Ascending aorta (tissue), 2 donors: ENCODE results near the gene NTHL1. TPM values are rescaled to one million over a fixed set of nuclear protein-coding genes. Genes with fewer than 3 reads are reported as not detected.

ENCODE experiments used
- DNase-seq, 2 donors: peaks; one replicate each; pipeline ENCODE4 v3.0.0-alpha.2; 2019; ENCODE audit warnings: low spot score in 2 of 2
- H3K27ac ChIP-seq, 2 donors: fragments of 200-600 bp; sonication (generic); one replicate each; pipeline ENCODE4 v1.5.1; 2016 to 2017; ENCODE audit warnings: mild to moderate bottlenecking in 1 of 2
- H3K27me3 ChIP-seq: fragments of 200-600 bp; sonication (generic); one replicate; pipeline ENCODE4 v1.5.1; 2017
- H3K36me3 ChIP-seq, 2 donors: fragments of 200-600 bp; sonication (generic); one replicate each; pipeline ENCODE4 v1.5.1; 2016
- H3K4me1 ChIP-seq, 2 donors: fragments of 200-600 bp; sonication (generic); one replicate each; pipeline ENCODE4 v1.5.1; 2016 to 2017; ENCODE audit warnings: mild to moderate bottlenecking in 1 of 2
- H3K4me3 ChIP-seq, 2 donors: fragments of 200-600 bp; sonication (generic); one replicate each; pipeline ENCODE4 v1.5.1; 2016 to 2017; ENCODE audit warnings: mild to moderate bottlenecking in 1 of 2
- H3K9me3 ChIP-seq, 2 donors: fragments of 200-600 bp; sonication (generic); one replicate each; pipeline ENCODE4 v1.5.1; 2016
- intact Hi-C: fragments of 100-400 bp; cut with DNase I; formaldehyde crosslinking; loops from one replicate; pipeline ENCODE4 v1.15.1; 2023
- total RNA-seq: library from RNA; depleted of rRNA; stranded (reverse); fragments of >200 nt; gene quantifications from one replicate; pipeline ENCODE4 v1.1.0, GENCODE V29; 2016
- TF ChIP-seq, protein P1 (sequence below), 3 experiments: fragments of 200-600 bp in 2 of 3; fragments of 450-650 bp in 1 of 3; sonication (generic) in 2 of 3; IDR thresholded peaks; one replicate each; pipeline ENCODE4 v1.5.1; 2016 to 2019; ENCODE audit warnings: antibody characterized with exemption in 3 of 3, mild to moderate bottlenecking in 1 of 3, moderate library complexity in 1 of 3

Gene NTHL1
- total RNA-seq, 1 donor from 2014 or later = 59.5 TPM

DNA sequence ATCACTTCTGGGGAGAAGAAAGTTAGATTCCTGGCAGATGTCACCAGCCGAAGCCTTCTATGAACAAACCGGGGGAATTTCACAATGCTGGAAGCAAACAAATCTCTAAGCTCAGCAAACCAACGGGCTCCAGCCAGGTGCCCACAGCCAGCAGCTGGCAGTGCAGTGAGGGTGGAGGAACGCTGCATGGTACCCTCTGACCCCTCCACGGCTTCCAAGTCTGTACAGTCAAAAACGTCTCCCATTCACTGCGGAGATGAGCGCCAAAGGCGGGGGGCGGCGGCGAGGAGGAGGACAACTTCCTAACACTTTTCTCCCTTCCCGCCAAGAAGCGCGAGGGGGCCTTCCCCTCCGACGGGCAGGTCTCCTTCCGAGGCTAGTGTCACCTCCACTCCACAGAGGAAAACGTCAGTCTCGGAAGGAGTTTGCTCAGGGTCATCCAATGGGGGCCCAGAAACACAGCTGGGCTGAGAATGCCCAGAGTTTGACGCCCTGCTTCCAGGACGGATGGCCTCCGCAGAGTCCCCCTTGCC lies 38.9 kb downstream of the NTHL1 start:
- H3K36me3 ChIP-seq = no peaks in the 10 kb centered on the region
- no peaks in the 10 kb centered on the region for H3K9me3 ChIP-seq
- peak overlapping the region; percentile 75 to 94 for H3K4me3 ChIP-seq
- peak overlapping the region; percentile 52 to 75 for H3K27ac ChIP-seq
- H3K4me1 ChIP-seq = peaks cover 23 to 34% of the 10 kb centered on the region in 2 donors
- TF ChIP-seq, protein P1, sequence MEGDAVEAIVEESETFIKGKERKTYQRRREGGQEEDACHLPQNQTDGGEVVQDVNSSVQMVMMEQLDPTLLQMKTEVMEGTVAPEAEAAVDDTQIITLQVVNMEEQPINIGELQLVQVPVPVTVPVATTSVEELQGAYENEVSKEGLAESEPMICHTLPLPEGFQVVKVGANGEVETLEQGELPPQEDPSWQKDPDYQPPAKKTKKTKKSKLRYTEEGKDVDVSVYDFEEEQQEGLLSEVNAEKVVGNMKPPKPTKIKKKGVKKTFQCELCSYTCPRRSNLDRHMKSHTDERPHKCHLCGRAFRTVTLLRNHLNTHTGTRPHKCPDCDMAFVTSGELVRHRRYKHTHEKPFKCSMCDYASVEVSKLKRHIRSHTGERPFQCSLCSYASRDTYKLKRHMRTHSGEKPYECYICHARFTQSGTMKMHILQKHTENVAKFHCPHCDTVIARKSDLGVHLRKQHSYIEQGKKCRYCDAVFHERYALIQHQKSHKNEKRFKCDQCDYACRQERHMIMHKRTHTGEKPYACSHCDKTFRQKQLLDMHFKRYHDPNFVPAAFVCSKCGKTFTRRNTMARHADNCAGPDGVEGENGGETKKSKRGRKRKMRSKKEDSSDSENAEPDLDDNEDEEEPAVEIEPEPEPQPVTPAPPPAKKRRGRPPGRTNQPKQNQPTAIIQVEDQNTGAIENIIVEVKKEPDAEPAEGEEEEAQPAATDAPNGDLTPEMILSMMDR (IDR thresholded peaks at IDR 0.05) = no peak
- DNase-seq = no peak
- intact Hi-C loops = no loop called here
- no peaks in the 10 kb centered on the region for H3K27me3 ChIP-seq

DNA sequence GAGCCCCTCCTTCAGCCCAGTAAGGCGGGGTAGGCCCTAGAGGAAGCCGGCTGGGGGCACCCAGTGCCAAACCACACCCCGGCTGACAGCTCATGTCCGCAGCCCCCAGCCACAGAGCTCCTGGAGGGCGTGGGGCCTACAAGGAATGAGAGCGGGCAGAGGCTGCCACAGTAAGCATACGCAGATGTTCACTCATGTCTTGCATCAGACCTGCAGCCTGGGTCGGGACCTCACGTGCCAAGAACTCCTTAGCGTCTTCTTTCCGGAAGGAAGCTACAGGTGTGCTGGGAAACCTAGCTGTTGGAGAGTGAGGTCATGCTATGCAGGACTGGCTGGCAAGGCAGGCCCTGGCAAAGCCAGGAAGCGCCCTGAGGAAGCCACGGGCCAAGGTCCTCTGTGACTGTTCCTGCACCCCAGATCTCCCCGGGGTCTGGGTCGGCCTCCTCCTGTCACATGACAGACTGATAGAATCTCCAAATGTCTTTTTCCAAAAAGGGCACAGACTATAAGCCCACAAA lies 39.6 kb downstream of the NTHL1 start:
- intact Hi-C loops = no loop called here
- no peak overlapping the region for H3K27ac ChIP-seq
- no peaks in the 10 kb centered on the region for H3K9me3 ChIP-seq
- peaks cover 4% of the 10 kb centered on the region in 2 donors for H3K36me3 ChIP-seq
- H3K4me3 ChIP-seq = peak overlapping the region; percentile 75 to 94
- peaks cover 23 to 34% of the 10 kb centered on the region in 2 donors for H3K4me1 ChIP-seq
- no peaks in the 10 kb centered on the region for H3K27me3 ChIP-seq
- no peak for DNase-seq
- TF ChIP-seq, protein P1 (IDR thresholded peaks at IDR 0.05) = no peak

DNA sequence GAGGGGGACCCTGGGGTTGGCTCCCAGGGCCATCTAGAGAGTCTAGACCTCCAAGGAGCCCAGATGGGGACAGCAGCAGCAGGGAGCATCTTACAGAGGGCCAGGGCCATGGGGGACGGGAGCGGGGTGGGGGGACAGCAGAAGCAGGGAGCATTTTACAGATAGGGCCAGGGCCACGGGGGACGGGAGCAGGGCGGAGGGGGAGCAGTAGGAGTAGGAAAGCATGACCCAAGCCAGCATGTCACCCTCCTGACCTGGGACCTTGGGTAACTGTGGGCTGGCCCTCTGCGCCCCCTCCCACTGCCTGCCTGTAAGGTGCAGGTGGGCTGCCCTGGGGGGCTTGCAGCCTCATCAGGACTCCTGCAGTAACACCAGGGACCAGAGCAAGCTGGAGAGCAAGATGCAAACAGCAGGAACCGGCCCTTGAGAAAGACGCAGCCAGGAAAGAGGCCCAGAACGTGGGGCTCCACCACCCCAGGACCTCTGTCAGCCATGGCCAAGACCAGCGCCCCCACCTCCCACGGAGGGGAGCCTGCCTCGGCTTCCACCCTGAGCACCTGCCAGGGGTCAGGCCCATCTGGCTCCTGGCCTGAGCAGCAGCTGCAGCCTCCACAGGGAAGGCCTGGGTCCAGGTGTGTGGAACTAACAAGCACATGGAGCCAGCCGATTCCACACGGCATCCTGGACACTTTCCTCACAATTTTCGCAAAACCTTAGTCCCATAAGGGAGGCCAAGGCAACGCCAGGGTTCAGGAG lies 40.4 kb downstream of the NTHL1 start:
- H3K27ac ChIP-seq = no peak overlapping the region
- no peaks in the 10 kb centered on the region for H3K9me3 ChIP-seq
- H3K4me1 ChIP-seq = peaks cover 23 to 34% of the 10 kb centered on the region in 2 donors
- no peak for DNase-seq
- H3K36me3 ChIP-seq = peaks cover 12% of the 10 kb centered on the region in 2 donors
- peak overlapping the region in 1 of 2 donors; percentile 75 for H3K4me3 ChIP-seq
- TF ChIP-seq, protein P1 (IDR thresholded peaks at IDR 0.05) = no peak
- intact Hi-C loops = no loop called here
- no peaks in the 10 kb centered on the region for H3K27me3 ChIP-seq

DNA sequence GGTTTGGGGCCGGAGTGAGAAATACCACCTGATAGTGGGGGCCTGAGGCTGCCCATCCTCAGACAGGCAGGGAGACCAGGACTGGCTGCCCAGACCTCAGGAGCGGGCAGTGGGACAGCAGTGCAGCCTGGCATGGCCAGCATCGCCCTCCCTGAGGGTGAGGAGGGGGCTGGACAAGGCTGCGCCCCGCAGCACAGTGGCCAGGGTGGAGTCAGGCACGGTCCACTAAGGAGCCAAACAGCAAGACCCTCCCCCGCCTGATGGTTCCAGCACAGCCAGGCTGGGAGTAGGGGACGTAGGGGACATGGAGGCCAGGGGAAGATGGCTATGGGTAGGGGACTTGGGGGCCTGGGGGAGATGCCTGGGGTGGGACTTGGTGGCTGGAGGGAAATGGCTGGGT lies 41.3 kb downstream of the NTHL1 start:
- intact Hi-C loops = no loop called here
- H3K4me1 ChIP-seq = peaks cover 23 to 34% of the 10 kb centered on the region in 2 donors

DNA sequence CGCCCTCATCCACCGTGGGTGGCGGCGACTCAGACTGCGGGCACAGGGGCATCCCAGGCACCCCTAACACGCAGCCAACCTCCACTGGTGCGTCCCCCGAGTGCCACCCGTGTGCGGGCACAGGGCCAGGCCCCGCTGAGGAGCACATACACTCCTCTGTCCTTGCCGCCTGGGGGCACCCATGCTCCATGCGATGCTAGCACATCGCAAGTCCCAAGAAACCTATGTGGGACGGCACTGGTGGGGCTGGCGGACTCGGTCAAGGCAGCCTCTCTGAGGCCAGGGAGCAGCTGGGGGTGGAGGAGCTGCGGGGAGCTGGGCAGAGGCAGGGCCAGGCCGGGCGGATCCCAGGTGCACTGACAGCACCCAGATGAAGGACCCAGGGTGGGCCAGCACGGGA lies 42.0 kb downstream of the NTHL1 start:
- Histone ChIP-seq H3K27ac (no peak overlapping the region), H3K4me3 (no peak overlapping the region), H3K36me3 (peaks cover 27 to 28% of the 10 kb centered on the region in 2 donors), H3K9me3 (no peaks in the 10 kb centered on the region), H3K27me3 (no peaks in the 10 kb centered on the region), H3K4me1 (peaks cover 23 to 34% of the 10 kb centered on the region in 2 donors)
- intact Hi-C loops = no loop called here
- TF ChIP-seq, protein P1 (IDR thresholded peaks at IDR 0.05) = no peak
- DNase-seq = no peak

More for the DNA sequence above, 41.3 kb downstream of the NTHL1 start:
- DNase-seq = no peak
- Histone ChIP-seq H3K9me3 (no peaks in the 10 kb centered on the region), H3K36me3 (peaks cover 21% of the 10 kb centered on the region in 2 donors), H3K4me3 (no peak overlapping the region), H3K27me3 (no peaks in the 10 kb centered on the region), H3K27ac (no peak overlapping the region)
- TF ChIP-seq, protein P1 (IDR thresholded peaks at IDR 0.05) = no peak
